ENCODE data around the gene SKIC3.

The SKIC3 gene

DNA sequence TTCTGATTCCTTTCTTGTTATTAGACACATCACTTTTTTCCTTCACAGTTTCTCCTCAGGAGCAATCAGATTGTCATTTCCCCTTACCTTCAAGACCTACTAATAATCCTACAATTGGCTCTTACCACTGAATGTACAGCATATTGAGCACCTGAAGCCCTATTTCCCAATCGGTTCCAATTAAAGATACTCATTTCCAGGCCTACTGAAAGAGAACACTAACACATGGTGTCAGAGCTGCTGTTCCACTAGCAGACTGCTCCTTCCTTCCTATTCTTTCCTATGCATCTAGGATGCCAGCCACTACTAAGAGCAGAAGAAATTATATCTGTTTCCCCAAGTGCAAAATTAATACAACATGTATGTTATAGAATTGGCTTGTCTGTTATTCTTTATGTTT lies 34.6 kb downstream of the SKIC3 start:
- DNase-seq (ENCODE audit: low read depth) = no peak
- TF ChIP-seq, protein P1, sequence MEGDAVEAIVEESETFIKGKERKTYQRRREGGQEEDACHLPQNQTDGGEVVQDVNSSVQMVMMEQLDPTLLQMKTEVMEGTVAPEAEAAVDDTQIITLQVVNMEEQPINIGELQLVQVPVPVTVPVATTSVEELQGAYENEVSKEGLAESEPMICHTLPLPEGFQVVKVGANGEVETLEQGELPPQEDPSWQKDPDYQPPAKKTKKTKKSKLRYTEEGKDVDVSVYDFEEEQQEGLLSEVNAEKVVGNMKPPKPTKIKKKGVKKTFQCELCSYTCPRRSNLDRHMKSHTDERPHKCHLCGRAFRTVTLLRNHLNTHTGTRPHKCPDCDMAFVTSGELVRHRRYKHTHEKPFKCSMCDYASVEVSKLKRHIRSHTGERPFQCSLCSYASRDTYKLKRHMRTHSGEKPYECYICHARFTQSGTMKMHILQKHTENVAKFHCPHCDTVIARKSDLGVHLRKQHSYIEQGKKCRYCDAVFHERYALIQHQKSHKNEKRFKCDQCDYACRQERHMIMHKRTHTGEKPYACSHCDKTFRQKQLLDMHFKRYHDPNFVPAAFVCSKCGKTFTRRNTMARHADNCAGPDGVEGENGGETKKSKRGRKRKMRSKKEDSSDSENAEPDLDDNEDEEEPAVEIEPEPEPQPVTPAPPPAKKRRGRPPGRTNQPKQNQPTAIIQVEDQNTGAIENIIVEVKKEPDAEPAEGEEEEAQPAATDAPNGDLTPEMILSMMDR (conservative IDR thresholded peaks at IDR 0.05; ENCODE audit: low read depth, low read length) = no peak
- H3K4me3 ChIP-seq (ENCODE audit: low read depth, low read length) = no peak overlapping the region

GRCh38 chr5:95519681-95520080 lies 35.1 kb downstream of the SKIC3 start:
- H3K4me3 ChIP-seq (ENCODE audit: low read depth, low read length) = no peak overlapping the region
- TF ChIP-seq, protein P1 (conservative IDR thresholded peaks at IDR 0.05; ENCODE audit: low read depth, low read length) = no peak
- DNase-seq (ENCODE audit: low read depth) = no peak

DNA sequence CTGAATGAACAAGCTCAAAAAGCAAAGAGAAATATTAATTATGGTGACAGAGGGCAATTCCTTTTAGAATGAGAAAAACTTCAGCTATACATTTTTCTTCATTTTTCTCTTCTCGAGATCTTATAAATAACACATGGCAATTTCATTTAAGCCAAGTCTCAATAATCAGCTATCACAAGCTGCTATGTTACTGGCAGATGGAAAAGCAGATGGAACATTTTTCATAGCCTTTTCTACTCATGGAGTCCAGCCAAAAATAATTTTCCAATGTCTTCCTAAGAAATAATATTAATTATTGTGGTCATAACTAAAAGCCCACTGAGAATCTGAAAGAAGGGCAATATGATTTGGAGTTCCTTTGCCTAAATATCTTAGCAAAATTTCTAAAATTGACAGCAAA lies 35.6 kb downstream of the SKIC3 start:
- TF ChIP-seq, protein P1 (conservative IDR thresholded peaks at IDR 0.05; ENCODE audit: low read depth, low read length) = no peak
- no peak overlapping the region for H3K4me3 ChIP-seq (ENCODE audit: low read depth, low read length)
- DNase-seq (ENCODE audit: low read depth) = no peak

DNA sequence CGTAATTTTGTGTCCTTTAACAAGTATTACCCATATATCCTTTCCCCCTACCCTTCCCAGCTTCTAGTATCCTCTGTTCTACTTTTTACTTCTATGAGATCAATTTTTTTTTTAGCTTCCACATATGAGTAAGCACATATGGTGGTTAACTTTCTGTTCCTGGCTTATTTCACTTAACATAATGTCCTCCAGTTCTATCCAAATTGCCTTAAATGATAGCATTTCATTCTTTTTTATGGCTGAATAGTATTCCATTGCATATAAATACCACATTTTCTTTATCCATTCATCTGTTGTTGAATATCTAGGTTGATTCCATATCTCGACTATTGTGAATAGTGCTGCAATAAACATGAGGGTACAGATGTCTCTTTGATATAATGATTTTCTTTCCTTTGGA lies 36.4 kb downstream of the SKIC3 start:
- no peak overlapping the region for H3K4me3 ChIP-seq (ENCODE audit: low read depth, low read length)
- TF ChIP-seq, protein P1 (conservative IDR thresholded peaks at IDR 0.05; ENCODE audit: low read depth, low read length) = no peak
- DNase-seq (ENCODE audit: low read depth) = no peak

DNA sequence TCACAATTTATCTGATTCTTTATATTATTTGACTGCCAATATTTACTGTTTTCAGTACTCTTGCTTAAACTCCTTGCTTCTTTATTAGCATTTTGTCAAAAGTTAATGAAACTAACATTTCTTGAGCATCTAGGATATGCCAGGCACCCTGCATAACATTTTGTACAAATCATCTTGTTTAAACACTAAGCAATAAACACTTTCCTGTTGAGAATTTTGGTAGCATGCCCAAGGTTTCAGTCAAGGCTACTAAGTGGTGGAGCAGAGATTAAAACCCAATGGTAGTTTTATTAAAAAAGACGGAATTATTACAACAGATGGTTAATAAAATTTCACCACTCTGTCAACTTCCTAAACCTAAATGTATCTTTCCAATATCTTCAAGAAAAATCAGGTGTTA lies 43.2 kb downstream of the SKIC3 start:
- DNase-seq (ENCODE audit: low read depth) = no peak
- TF ChIP-seq, protein P1 (conservative IDR thresholded peaks at IDR 0.05; ENCODE audit: low read depth, low read length) = no peak
- H3K4me3 ChIP-seq (ENCODE audit: low read depth, low read length) = no peak overlapping the region

GRCh38 chr5:95508550-95508949 lies 46.2 kb downstream of the SKIC3 start:
- H3K4me3 ChIP-seq (ENCODE audit: low read depth, low read length) = no peak overlapping the region
- TF ChIP-seq, protein P1 (conservative IDR thresholded peaks at IDR 0.05; ENCODE audit: low read depth, low read length) = no peak
- no peak for DNase-seq (ENCODE audit: low read depth)

Measured in choroid plexus epithelial cell (primary cell).